Right lobe of liver (tissue), 6 donors: ENCODE data around the gene ADGRE1. TPM values are rescaled to one million over a fixed set of nuclear protein-coding genes. Genes with fewer than 3 reads are reported as not detected.

ENCODE experiments used
- ATAC-seq, 4 donors: fragments of 200-7000 bp; cut with Tn5 transposase; one replicate each; pipeline ENCODE4 v1.9.1; 2020; ENCODE audit warnings: mild to moderate bottlenecking in 4 of 4, moderate library complexity in 4 of 4
- DNase-seq, 3 donors: peaks; one replicate each; pipeline ENCODE4 v3.0.0-alpha.2; 2020
- H3K27ac ChIP-seq, 3 donors: fragments of 200-600 bp; one replicate each; pipeline ENCODE4 v1.8.0; 2022
- H3K27me3 ChIP-seq, 2 donors: fragments of 200-600 bp; one replicate each; pipeline ENCODE4 v1.8.0; 2022
- H3K36me3 ChIP-seq, 4 donors: fragments of 200-600 bp; sonication (generic) in 1 of 4; one replicate each; pipeline versions ENCODE4 v1.5.1 to v1.8.0; 2017 to 2022; ENCODE audit warnings: control low read depth in 1 of 4
- H3K4me1 ChIP-seq, 4 donors: fragments of 200-600 bp; sonication (generic) in 1 of 4; one replicate each; pipeline versions ENCODE4 v1.5.1 to v1.8.0; 2017 to 2022; ENCODE audit warnings: control low read depth in 1 of 4
- H3K4me3 ChIP-seq, 3 donors: fragments of 200-600 bp; one replicate each; pipeline ENCODE4 v1.8.0; 2022
- H3K9me3 ChIP-seq, 4 donors: fragments of 200-600 bp; sonication (generic) in 1 of 4; one replicate each; pipeline versions ENCODE4 v1.5.1 to v1.8.0; 2017 to 2022; ENCODE audit warnings: control low read depth in 1 of 4
- CTCF ChIP-seq, 4 donors: fragments of 200-600 bp in 3 of 4; fragments of 450-650 bp in 1 of 4; IDR thresholded peaks; one replicate each; pipeline versions ENCODE4 v1.5.1 to v1.8.0; 2016 to 2022; ENCODE audit warnings: antibody characterized with exemption in 4 of 4, mild to moderate bottlenecking in 2 of 4
- POLR2A ChIP-seq: fragments of 450-650 bp; IDR thresholded peaks from one replicate; pipeline ENCODE4 v1.6.1; 2017; ENCODE audit warnings: antibody characterized with exemption, mild to moderate bottlenecking
- WGBS: methylation state at CpG from one replicate; pipeline ENCODE4 v1.1.6; 2018; ENCODE audit warnings: low coverage, low lambda C conversion rate; ENCODE audit not compliant: insufficient coverage; ENCODE audit errors: missing lambda C conversion rate; 5-methylcytosine and 5-hydroxymethylcytosine counted together
- intact Hi-C, 2 donors: fragments of 100-400 bp; cut with DNase I; formaldehyde crosslinking; loops; one replicate each; pipeline versions ENCODE4 v1.11.2 to v1.14.1; 2022
- total RNA-seq, 6 experiments: library from RNA; depleted of rRNA in 2 of 6; stranded (reverse); fragments of >200 nt in 2 of 6; fragmentation: NEBNext Ultra II Directional in 3 of 6; extraction: Animal tissue kit (Norgen Biotek cat#: 25700) in 3 of 6; gene quantifications; one replicate each; pipeline versions ENCODE4 v1.1.0 to v1.2.4, GENCODE V29; 2016 to 2023
- donor health status: DM: no; HTN: yes; CAD: no.
- donor health status: DM: no; HTN: no; CAD: no.
- donor health status: DM: no; HTN: no; CAD: no.
- donor health status: DM: no; HTN: yes; CAD: no.
- donor health status: DM: no; HTN: yes; CAD: no.

ADGRE1 gene
- total RNA-seq, 6 experiments from 2014 or later = 0.18 to 3.3 (median 0.75) TPM

DNA sequence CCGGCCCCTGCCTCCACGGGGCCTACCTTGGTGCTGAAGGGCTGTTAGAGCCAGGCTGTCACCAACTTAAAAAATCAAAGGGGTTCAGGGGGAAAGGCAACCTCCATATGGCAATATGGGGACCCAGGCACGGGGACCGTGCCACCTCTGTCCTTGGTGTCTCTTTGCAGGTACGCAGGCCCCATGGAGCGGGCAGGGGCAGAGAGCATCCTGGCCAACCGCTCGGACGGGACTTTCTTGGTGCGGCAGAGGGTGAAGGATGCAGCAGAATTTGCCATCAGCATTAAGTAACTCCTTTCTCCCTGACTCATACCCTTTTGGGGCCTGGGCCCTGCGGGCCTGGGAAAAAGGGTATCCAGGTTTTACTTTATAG is 39.6 kb upstream of the ADGRE1 start:
- Histone ChIP-seq H3K4me3 (no peak overlapping the region), H3K4me1 (no peaks in the 10 kb centered on the region), H3K9me3 (no peaks in the 10 kb centered on the region), H3K36me3 (no peaks in the 10 kb centered on the region), H3K27me3 (no peaks in the 10 kb centered on the region), H3K27ac (no peak overlapping the region)
- ATAC-seq = no peak
- 87% methylated on average over 7 of the region's 11 CpGs for WGBS
- no peak for TF ChIP-seq CTCF (IDR thresholded peaks at IDR 0.05)
- no peak for TF ChIP-seq POLR2A
- no peak for DNase-seq
- intact Hi-C loops = no loop called here

- WGBS = 48% methylated on average over 3 of the region's 3 CpGs
- Histone ChIP-seq H3K27ac (no peak overlapping the region), H3K27me3 (no peaks in the 10 kb centered on the region), H3K36me3 (no peaks in the 10 kb centered on the region), H3K4me3 (no peak overlapping the region), H3K9me3 (no peaks in the 10 kb centered on the region), H3K4me1 (no peaks in the 10 kb centered on the region)
- intact Hi-C loops = no loop called here
- ATAC-seq (no peak), DNase-seq (no peak)
- TF ChIP-seq CTCF (IDR thresholded peaks at IDR 0.05) = no peak
- no peak for TF ChIP-seq POLR2A
Observed at GRCh38 chr19:6848986-6849385, 38.4 kb upstream of the ADGRE1 start.

- intact Hi-C loops = loop anchor here in 1 of 2 donors (10.0 kb wide), 2 partner anchors 105 to 195 kb away; no protein-coding TSS in a partner anchor
- WGBS = 34% methylated on average over 2 of the region's 2 CpGs
- no peak for TF ChIP-seq CTCF (IDR thresholded peaks at IDR 0.05)
- TF ChIP-seq POLR2A = no peak
- H3K36me3 ChIP-seq = no peaks in the 10 kb centered on the region
- DNase-seq (no peak), ATAC-seq (peak in 2 of 4 donors; percentile 48 to 54)
- H3K9me3 ChIP-seq = no peaks in the 10 kb centered on the region
- no peaks in the 10 kb centered on the region for H3K27me3 ChIP-seq
- no peak overlapping the region for H3K4me3 ChIP-seq
- H3K27ac ChIP-seq = no peak overlapping the region
- no peaks in the 10 kb centered on the region for H3K4me1 ChIP-seq
Observed at GRCh38 chr19:6849876-6850275, 37.5 kb upstream of the ADGRE1 start.

- no peak for ATAC-seq
- no peak for DNase-seq
- Histone ChIP-seq H3K4me3 (no peak overlapping the region), H3K36me3 (no peaks in the 10 kb centered on the region), H3K27me3 (no peaks in the 10 kb centered on the region), H3K9me3 (no peaks in the 10 kb centered on the region), H3K27ac (no peak overlapping the region), H3K4me1 (no peaks in the 10 kb centered on the region)
- 50% methylated on average over 1 of the region's 1 CpG for WGBS
- intact Hi-C loops = loop anchor here in 1 of 2 donors (10.0 kb wide), 2 partner anchors 107 to 197 kb away; no protein-coding TSS in a partner anchor
- no peak for TF ChIP-seq POLR2A
- no peak for TF ChIP-seq CTCF (IDR thresholded peaks at IDR 0.05)
Observed at GRCh38 chr19:6851359-6851758, 36.0 kb upstream of the ADGRE1 start.

DNA sequence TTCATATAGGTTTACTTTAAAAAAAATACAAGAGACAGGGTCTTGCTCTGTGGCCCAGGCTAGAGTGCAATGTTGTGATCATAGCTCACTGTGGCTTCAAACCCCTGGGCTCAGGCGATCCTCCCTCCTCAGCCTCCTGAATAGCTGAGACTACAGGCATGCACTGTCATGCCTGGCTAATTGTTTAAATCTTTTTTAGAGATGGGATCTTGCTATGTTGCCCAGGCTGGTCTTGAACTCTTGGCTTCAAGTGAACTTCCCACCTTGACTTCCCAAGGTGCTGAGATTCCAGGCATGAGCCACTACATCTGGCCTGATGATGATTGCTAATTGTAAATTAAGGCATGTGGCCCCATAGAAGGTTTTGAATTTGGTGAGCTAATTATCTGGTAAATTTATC is 35.4 kb upstream of the ADGRE1 start:
- intact Hi-C loops = loop anchor here in 1 of 2 donors (10.0 kb wide), 2 partner anchors 107 to 197 kb away; no protein-coding TSS in a partner anchor
- Histone ChIP-seq H3K27ac (no peak overlapping the region), H3K27me3 (no peaks in the 10 kb centered on the region), H3K36me3 (no peaks in the 10 kb centered on the region), H3K4me3 (no peak overlapping the region), H3K4me1 (no peaks in the 10 kb centered on the region), H3K9me3 (no peaks in the 10 kb centered on the region)
- 88% methylated on average over 1 of the region's 1 CpG for WGBS
- no peak for ATAC-seq
- DNase-seq = no peak
- TF ChIP-seq POLR2A (no peak), CTCF (IDR thresholded peaks at IDR 0.05) (no peak)
